Measurements from ENCODE around the gene MYH14.

GRCh38 chr19:50261446-50261970 lies 58.1 kb downstream of the MYH14 start:
- no peak for TF ChIP-seq CTCF (IDR thresholded peaks at IDR 0.05)
- no peak for TF ChIP-seq POLR2A (IDR thresholded peaks at IDR 0.05)

Data from breast epithelium (tissue), 3 donors.